Measurements from ENCODE around the gene SAP130. TPM values are rescaled to one million over a fixed set of nuclear protein-coding genes. Genes with fewer than 3 reads are reported as not detected.

The SAP130 gene
- total RNA-seq, 2 donors from 2014 or later: 8.7 to 24.3 TPM

DNA sequence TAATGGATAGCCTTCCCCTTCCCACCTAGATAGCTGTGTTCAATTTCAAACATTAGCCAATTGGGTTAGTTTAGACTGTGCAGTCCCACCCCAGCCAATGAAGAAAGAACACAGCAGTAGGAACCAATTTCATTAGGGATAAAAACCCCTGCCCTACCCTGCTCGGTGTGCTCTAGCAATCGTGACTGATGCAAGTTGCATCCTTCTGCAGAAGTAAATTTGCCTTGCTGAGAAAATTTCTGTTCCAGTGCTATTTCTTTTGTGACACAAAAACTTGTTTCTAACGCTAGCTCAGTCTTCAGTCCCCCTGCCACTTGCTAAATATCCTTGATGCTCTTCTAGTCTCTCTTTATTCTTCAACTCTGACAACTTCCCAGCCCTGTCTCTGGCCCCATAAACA lies 15.2 kb upstream of the SAP130 start:
- Histone ChIP-seq H3K9me3 (peaks cover 21% of the 10 kb centered on the region), H3K27ac (no peak overlapping the region), H3K4me1 (ENCODE audit: control insufficient read depth in 1 of 2, low read depth in 2 of 2) (no peaks in the 10 kb centered on the region), H3K36me3 (no peaks in the 10 kb centered on the region), H3K4me3 (no peak overlapping the region), H3K27me3 (replicated peaks; ENCODE audit: insufficient read depth) (no peaks in the 10 kb centered on the region)
- ATAC-seq (ENCODE audit: insufficient number of reproducible peaks, low FRiP score, low read depth) (no peak), DNase-seq (ENCODE audit: low spot score) (no peak)
- TF ChIP-seq, protein P1, sequence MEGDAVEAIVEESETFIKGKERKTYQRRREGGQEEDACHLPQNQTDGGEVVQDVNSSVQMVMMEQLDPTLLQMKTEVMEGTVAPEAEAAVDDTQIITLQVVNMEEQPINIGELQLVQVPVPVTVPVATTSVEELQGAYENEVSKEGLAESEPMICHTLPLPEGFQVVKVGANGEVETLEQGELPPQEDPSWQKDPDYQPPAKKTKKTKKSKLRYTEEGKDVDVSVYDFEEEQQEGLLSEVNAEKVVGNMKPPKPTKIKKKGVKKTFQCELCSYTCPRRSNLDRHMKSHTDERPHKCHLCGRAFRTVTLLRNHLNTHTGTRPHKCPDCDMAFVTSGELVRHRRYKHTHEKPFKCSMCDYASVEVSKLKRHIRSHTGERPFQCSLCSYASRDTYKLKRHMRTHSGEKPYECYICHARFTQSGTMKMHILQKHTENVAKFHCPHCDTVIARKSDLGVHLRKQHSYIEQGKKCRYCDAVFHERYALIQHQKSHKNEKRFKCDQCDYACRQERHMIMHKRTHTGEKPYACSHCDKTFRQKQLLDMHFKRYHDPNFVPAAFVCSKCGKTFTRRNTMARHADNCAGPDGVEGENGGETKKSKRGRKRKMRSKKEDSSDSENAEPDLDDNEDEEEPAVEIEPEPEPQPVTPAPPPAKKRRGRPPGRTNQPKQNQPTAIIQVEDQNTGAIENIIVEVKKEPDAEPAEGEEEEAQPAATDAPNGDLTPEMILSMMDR (IDR thresholded peaks at IDR 0.05): no peak

DNA sequence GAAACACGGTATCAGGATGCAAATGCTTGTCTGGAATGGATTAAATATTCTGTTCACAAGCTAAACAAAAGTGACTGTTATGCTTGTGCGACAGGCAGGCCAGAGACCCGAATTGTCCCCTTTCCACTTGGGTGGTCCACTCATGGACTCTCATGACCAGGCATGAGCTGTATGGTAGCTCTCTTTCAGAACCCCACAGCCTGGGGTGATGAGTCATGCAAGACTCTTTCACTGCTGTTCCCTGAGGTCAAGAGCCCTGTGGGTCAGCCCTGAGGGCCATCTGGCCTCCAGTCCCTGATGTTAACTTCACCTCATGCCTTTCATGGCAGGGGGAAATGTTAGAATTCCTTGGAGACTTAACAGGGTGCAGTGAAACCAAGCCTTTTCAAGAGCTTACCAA lies 13.7 kb upstream of the SAP130 start:
- H3K27me3 ChIP-seq (replicated peaks; ENCODE audit: insufficient read depth): no peaks in the 10 kb centered on the region
- no peaks in the 10 kb centered on the region for H3K4me1 ChIP-seq (ENCODE audit: control insufficient read depth in 1 of 2, low read depth in 2 of 2)
- TF ChIP-seq, protein P1 (IDR thresholded peaks at IDR 0.05): no peak
- no peak for DNase-seq (ENCODE audit: low spot score)
- no peak for ATAC-seq (ENCODE audit: insufficient number of reproducible peaks, low FRiP score, low read depth)
- peaks cover 32% of the 10 kb centered on the region for H3K9me3 ChIP-seq
- H3K27ac ChIP-seq: no peak overlapping the region
- no peak overlapping the region for H3K4me3 ChIP-seq
- H3K36me3 ChIP-seq: no peaks in the 10 kb centered on the region

DNA sequence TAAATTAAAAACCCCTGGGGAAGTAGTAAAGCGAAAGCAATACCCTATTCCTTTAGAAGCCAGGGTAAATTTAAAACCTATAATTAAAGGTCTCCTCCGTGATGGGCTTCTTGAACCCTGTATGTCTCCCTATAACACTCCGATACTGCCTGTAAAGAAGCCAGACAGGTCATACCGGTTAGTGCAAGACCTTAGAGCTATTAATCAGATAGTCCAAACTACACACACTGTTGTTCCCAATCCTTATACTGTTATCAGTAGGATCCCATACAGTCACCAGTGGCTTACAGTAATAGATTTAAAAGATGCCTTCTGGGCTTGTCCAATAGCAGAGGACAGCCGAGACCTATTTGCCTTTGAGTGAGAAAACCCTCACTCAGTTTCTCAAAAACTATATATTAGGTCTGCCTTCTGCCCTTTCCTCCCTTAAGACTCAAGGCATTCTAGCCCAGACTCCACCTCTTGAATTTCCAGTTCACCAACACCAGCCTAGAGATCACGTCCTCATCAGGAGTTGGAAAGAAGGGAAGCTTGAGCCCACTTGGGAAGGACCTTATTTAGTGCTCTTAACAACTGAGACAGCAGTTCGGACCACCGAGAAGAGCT lies 12.4 kb upstream of the SAP130 start:
- H3K4me1 ChIP-seq (ENCODE audit: control insufficient read depth in 1 of 2, low read depth in 2 of 2): no peaks in the 10 kb centered on the region
- no peak for ATAC-seq (ENCODE audit: insufficient number of reproducible peaks, low FRiP score, low read depth)
- H3K27me3 ChIP-seq (replicated peaks; ENCODE audit: insufficient read depth): no peaks in the 10 kb centered on the region
- no peak overlapping the region for H3K4me3 ChIP-seq
- TF ChIP-seq, protein P1 (IDR thresholded peaks at IDR 0.05): no peak
- H3K36me3 ChIP-seq: no peaks in the 10 kb centered on the region
- H3K9me3 ChIP-seq: peaks cover 37% of the 10 kb centered on the region
- H3K27ac ChIP-seq: no peak overlapping the region
- no peak for DNase-seq (ENCODE audit: low spot score)

DNA sequence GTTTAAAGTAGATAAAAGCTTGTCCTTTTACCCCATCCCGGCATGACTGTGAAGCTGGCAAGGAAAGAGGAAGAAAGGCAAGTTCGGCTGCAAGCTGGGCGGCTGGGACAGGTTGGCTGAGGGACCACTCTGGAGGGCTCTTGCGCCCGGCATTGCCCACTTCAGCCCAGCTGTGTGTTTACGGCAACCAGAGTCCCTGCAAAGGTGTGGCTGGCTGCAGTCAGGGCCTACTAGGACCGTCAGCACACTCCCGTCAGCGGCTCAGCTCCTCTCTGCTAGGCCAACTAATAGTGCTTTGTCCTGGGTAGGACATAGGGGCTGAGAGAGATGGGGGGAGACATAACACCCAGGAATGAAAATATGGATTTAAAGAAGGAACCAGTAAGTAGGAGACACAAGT lies 11.7 kb upstream of the SAP130 start:
- no peaks in the 10 kb centered on the region for H3K36me3 ChIP-seq
- H3K4me1 ChIP-seq (ENCODE audit: control insufficient read depth in 1 of 2, low read depth in 2 of 2): no peaks in the 10 kb centered on the region
- no peak overlapping the region for H3K27ac ChIP-seq
- peaks cover 37% of the 10 kb centered on the region for H3K9me3 ChIP-seq
- DNase-seq (ENCODE audit: low spot score): no peak
- ATAC-seq (ENCODE audit: insufficient number of reproducible peaks, low FRiP score, low read depth): no peak
- TF ChIP-seq, protein P1 (IDR thresholded peaks at IDR 0.05): no peak
- H3K27me3 ChIP-seq (replicated peaks; ENCODE audit: insufficient read depth): no peaks in the 10 kb centered on the region
- no peak overlapping the region for H3K4me3 ChIP-seq

DNA sequence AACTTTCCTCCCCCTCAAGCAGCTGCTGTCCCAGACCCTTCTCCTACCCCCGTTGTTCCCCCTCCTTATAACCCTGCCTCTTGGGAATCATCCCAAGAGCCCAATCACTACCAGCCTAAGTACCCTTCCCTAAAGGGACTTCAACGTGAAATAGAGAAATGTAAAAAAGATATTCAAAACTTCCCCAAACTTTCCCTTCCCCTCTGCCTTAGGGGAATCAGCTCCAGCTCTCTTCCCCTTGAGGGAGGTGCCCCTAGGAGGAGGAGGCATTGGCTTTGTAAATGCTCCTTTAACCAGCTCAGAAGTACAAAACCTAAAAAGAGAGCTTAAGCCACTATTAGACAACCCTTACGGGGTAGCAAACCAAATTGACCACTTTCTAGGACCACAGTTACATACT lies 10.6 kb upstream of the SAP130 start:
- TF ChIP-seq, protein P1 (IDR thresholded peaks at IDR 0.05): no peak
- Histone ChIP-seq H3K9me3 (peaks cover 32% of the 10 kb centered on the region), H3K36me3 (no peaks in the 10 kb centered on the region), H3K27me3 (replicated peaks; ENCODE audit: insufficient read depth) (no peaks in the 10 kb centered on the region), H3K4me3 (no peak overlapping the region), H3K4me1 (ENCODE audit: control insufficient read depth in 1 of 2, low read depth in 2 of 2) (no peaks in the 10 kb centered on the region), H3K27ac (no peak overlapping the region)
- ATAC-seq (ENCODE audit: insufficient number of reproducible peaks, low FRiP score, low read depth) (no peak), DNase-seq (ENCODE audit: low spot score) (no peak)
